HepG2 (cell line): Measurements from ENCODE around the gene APOL2. TPM values are rescaled to one million over a fixed set of nuclear protein-coding genes. Genes with fewer than 3 reads are reported as not detected.

Experiments used
- ATAC-seq: fragments of 200-7000 bp; cut with Tn5 transposase; 3 replicates; pipeline ENCODE4 v1.9.1; 2020; ENCODE audit warnings: mild to moderate bottlenecking, moderate library complexity
- BruUV-seq: library from RNA; stranded (reverse); fragments of 400-500 nt; replicated peaks from 2 replicates; lab custom pipeline; 2021; lab: Mats Ljungman, UMichigan
- CTCF ChIA-PET: fragments of 300-600 bp; formaldehyde crosslinking; extraction: SDS; loops from one replicate; lab custom pipeline; 2021; ENCODE audit warnings: low total read pairs, inconsistent platforms, low intra/inter-chr PET ratio; lab: Yijun Ruan, JAX
- POLR2A ChIA-PET: fragments of 350-600 bp; sonication (Branson Sonifier 250); formaldehyde crosslinking; loops from one replicate; lab custom pipeline; 2020; ENCODE audit warnings: antibody characterized with exemption, inconsistent platforms; lab: Yijun Ruan, JAX
- DNase-seq: peaks from one replicate; pipeline ENCODE4 v3.0.0-alpha.2; 2015; ENCODE audit warnings: low spot score
- FAIRE-seq: peaks from 3 replicates; lab custom pipeline; 2011; peaks lifted over from hg19 to GRCh38; lab: Jason Lieb, UNC
- H2AFZ ChIP-seq: one replicate; pipeline ENCODE4 v1.6.1; 2011; ENCODE audit warnings: low read length, inconsistent platforms
- H3K27ac ChIP-seq: fragments of 300-600 bp; 3 replicates; pipeline ENCODE4 v1.8.0; 2011; ENCODE audit warnings: mixed run types, mild to moderate bottlenecking, mixed read lengths, low read length, inconsistent platforms; ENCODE audit not compliant: insufficient read depth; ENCODE audit errors: extremely low read length
- H3K27me3 ChIP-seq, 2 experiments: fragments of 200-600 bp in 1 of 2; 2 replicates in 1 of 2; 3 replicates in 1 of 2; pipeline versions ENCODE4 v1.6.0 to v1.8.0; 2011; ENCODE audit warnings: low read length in 2 of 2, mild to moderate bottlenecking in 2 of 2, moderate library complexity in 2 of 2, inconsistent platforms in 1 of 2; ENCODE audit not compliant: insufficient read depth in 2 of 2, control insufficient read depth in 1 of 2
- H3K36me3 ChIP-seq, 2 experiments: fragments of 200-600 bp in 1 of 2; replicated peaks in 1 of 2; 2 replicates in 1 of 2; 3 replicates in 1 of 2; pipeline versions ENCODE4 v1.5.1 to v1.8.0; 2011; ENCODE audit warnings: low read length in 2 of 2, inconsistent platforms in 1 of 2; ENCODE audit not compliant: insufficient read depth in 2 of 2, control insufficient read depth in 1 of 2
- H3K4me1 ChIP-seq: 2 replicates; pipeline ENCODE4 v1.5.1; 2012; ENCODE audit warnings: low read length, inconsistent platforms; ENCODE audit not compliant: insufficient read depth
- H3K4me2 ChIP-seq: 2 replicates; pipeline ENCODE4 v1.6.0; 2011; ENCODE audit warnings: low read depth, low read length, inconsistent platforms
- H3K4me3 ChIP-seq, 3 experiments: fragments of 200-600 bp in 1 of 3; sonication (generic), shearing (Covaris generic) in 1 of 3; replicated peaks in 1 of 3; 2 replicates each; pipeline ENCODE4 v1.5.1; 2011 to 2016; ENCODE audit warnings: low read length in 3 of 3, inconsistent platforms in 2 of 3, low read depth in 2 of 3, mild to moderate bottlenecking in 2 of 3, control low read depth in 1 of 3, mixed read lengths in 1 of 3; ENCODE audit not compliant: insufficient read depth in 1 of 3
- H3K79me2 ChIP-seq: one replicate; pipeline ENCODE4 v1.6.1; 2011; ENCODE audit warnings: low read length, inconsistent platforms; ENCODE audit not compliant: insufficient read depth
- H3K9ac ChIP-seq: 2 replicates; pipeline ENCODE4 v1.6.0; 2011; ENCODE audit warnings: mild to moderate bottlenecking, low read depth, low read length, inconsistent platforms; ENCODE audit not compliant: insufficient read depth
- H3K9me3 ChIP-seq: 2 replicates; pipeline ENCODE4 v1.5.1; 2012; ENCODE audit warnings: mild to moderate bottlenecking, low read length
- H4K20me1 ChIP-seq: 2 replicates; pipeline ENCODE4 v1.6.0; 2011; ENCODE audit warnings: inconsistent platforms, mild to moderate bottlenecking, low read length, moderate library complexity; ENCODE audit not compliant: insufficient read depth
- NFRKB ChIP-seq: fragments of 450-650 bp; IDR thresholded peaks from 2 replicates; pipeline ENCODE4 v1.6.1; 2017
- PHF5A ChIP-seq: IDR thresholded peaks from one replicate; pipeline ENCODE4 v1.6.1; 2018; ENCODE audit warnings: low read depth, missing genetic modification reagents; ENCODE audit not compliant: unreplicated experiment
- RBM39 ChIP-seq: fragments of 200-400 bp; formaldehyde crosslinking; IDR thresholded peaks from one replicate; pipeline ENCODE4 v1.6.1; 2018; ENCODE audit warnings: antibody characterized with exemption, mild to moderate bottlenecking, low read depth, low read length; ENCODE audit not compliant: poor library complexity, severe bottlenecking
- ZBTB25 ChIP-seq: IDR thresholded peaks from 2 replicates; pipeline ENCODE4 v1.6.1; 2018; ENCODE audit warnings: missing genetic modification reagents
- ZBTB34 ChIP-seq: sonication (generic); formaldehyde crosslinking; IDR thresholded peaks from 2 replicates; pipeline ENCODE4 v1.8.0; 2022; ENCODE audit warnings: mild to moderate bottlenecking, missing genetic modification reagents
- ZFYVE20 ChIP-seq: sonication (generic); formaldehyde crosslinking; IDR thresholded peaks from 2 replicates; pipeline ENCODE4 v1.8.0; 2023; ENCODE audit warnings: low read depth, mild to moderate bottlenecking, moderate library complexity, missing genetic modification reagents, borderline replicate concordance
- ZMYM3 ChIP-seq: sonication (generic); formaldehyde crosslinking; IDR thresholded peaks from 2 replicates; pipeline ENCODE4 v1.5.1; 2020; ENCODE audit warnings: mild to moderate bottlenecking, missing genetic modification reagents
- ZNF788 ChIP-seq: sonication (generic); formaldehyde crosslinking; IDR thresholded peaks from 2 replicates; pipeline ENCODE4 v1.5.0; 2020; ENCODE audit warnings: mild to moderate bottlenecking, missing genetic modification reagents, borderline replicate concordance
- WGBS: methylation state at CpG from one replicate; pipeline ENCODE4 v1.1.6; 2017; ENCODE audit warnings: low lambda C conversion rate; 5-methylcytosine and 5-hydroxymethylcytosine counted together
- in situ Hi-C: cut with HindIII; loops from 2 replicates; pipeline ENCODE4 v1.10.0; 2017; ENCODE audit warnings: low pct_unique_long_range_greater_than_20kb; ENCODE audit not compliant: extremely low pct_ligation_motif_present
- intact Hi-C: fragments of 100-400 bp; cut with micrococcal nuclease; formaldehyde crosslinking; loops from one replicate; pipeline ENCODE4 v1.10.0; 2022; ENCODE audit not compliant: unreplicated experiment
- polyA plus RNA-seq, 8 experiments: library from polyadenylated mRNA; depleted of rRNA in 3 of 8; stranded (reverse) in 7 of 8; unstranded in 1 of 8; fragments of >200 nt; fragmentation: Illumina TruSeq in 4 of 8; extraction: Trizol in 4 of 8; gene quantifications; 2 replicates each; pipeline versions ENCODE4 v1.2.1 to v1.2.3, GENCODE V29; 2011 to 2016; ENCODE audit warnings: low read depth in 4 of 8, missing spikeins in 1 of 8, mixed read lengths in 1 of 8; ENCODE audit not compliant: insufficient read depth in 1 of 8
- total RNA-seq, 5 experiments: library from RNA; depleted of rRNA; stranded (reverse); fragments of >200 nt; fragmentation: Illumina TruSeq; extraction: Trizol; gene quantifications; 2 replicates each; pipeline ENCODE4 v1.2.3, GENCODE V29; 2016; ENCODE audit warnings: low read depth in 1 of 5
- TF ChIP-seq, protein P1 (sequence below): sonication (generic); formaldehyde crosslinking; IDR thresholded peaks from 2 replicates; pipeline ENCODE4 v1.5.1; 2020; ENCODE audit warnings: missing genetic modification reagents, mild to moderate bottlenecking, borderline replicate concordance
- TF ChIP-seq, protein P2 (sequence below): sonication (generic); formaldehyde crosslinking; IDR thresholded peaks from 2 replicates; pipeline ENCODE4 v1.4.0; 2020; ENCODE audit warnings: missing genetic modification reagents
- TF ChIP-seq, protein P3 (sequence below): sonication (generic); formaldehyde crosslinking; conservative IDR thresholded peaks from 2 replicates; pipeline ENCODE4 v1.4.0; 2020; ENCODE audit warnings: missing genetic modification reagents

Gene APOL2
- total and polyA plus RNA-seq, 2 of the 13 experiments (the other 11 are each of a cell fraction or from before 2014, with no cell fraction given): 28.7 to 51.2 TPM

DNA sequence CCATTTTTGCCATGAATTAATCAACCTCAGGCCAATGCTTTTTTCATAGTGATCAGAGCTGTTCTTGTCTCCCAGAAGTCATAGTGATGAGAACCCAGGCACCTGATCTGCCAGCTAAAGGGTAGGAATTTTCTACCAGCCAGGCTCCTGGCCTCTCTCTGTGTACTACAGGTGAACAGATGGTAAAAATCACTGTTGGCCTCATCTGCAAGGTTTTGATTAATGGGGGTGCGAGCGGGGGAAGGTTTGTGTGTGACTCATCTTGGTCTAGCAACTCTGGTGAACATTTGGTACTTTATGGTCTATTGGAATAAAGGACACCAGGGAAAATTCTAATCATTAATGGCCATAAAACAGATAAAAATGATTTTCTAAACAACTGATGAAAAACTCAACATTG lies 23.3 kb downstream of the APOL2 start:
- CTCF ChIA-PET: no interaction called here
- no peak for ATAC-seq

GRCh38 chr22:36213586-36213985 lies 25.7 kb downstream of the APOL2 start:
- H3K79me2 ChIP-seq: no peaks in the 10 kb centered on the region
- no peak overlapping the region for H3K27ac ChIP-seq
- in situ Hi-C loops: no loop called here
- ATAC-seq (no peak), DNase-seq (no peak), FAIRE-seq (no peak)
- H2AFZ ChIP-seq: no peak overlapping the region
- ChIA-PET CTCF (no interaction called here), POLR2A (no interaction called here)
- intact Hi-C loops: no loop called here
- H3K4me1 ChIP-seq: peaks cover 60% of the 10 kb centered on the region
- WGBS: 60% methylated on average over 4 of the region's 4 CpGs
- H4K20me1 ChIP-seq: no peaks in the 10 kb centered on the region
- TF ChIP-seq, protein P1, sequence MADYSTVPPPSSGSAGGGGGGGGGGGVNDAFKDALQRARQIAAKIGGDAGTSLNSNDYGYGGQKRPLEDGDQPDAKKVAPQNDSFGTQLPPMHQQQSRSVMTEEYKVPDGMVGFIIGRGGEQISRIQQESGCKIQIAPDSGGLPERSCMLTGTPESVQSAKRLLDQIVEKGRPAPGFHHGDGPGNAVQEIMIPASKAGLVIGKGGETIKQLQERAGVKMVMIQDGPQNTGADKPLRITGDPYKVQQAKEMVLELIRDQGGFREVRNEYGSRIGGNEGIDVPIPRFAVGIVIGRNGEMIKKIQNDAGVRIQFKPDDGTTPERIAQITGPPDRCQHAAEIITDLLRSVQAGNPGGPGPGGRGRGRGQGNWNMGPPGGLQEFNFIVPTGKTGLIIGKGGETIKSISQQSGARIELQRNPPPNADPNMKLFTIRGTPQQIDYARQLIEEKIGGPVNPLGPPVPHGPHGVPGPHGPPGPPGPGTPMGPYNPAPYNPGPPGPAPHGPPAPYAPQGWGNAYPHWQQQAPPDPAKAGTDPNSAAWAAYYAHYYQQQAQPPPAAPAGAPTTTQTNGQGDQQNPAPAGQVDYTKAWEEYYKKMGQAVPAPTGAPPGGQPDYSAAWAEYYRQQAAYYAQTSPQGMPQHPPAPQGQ (CRISPR knock-in tag): no peak
- TF ChIP-seq, protein P2, sequence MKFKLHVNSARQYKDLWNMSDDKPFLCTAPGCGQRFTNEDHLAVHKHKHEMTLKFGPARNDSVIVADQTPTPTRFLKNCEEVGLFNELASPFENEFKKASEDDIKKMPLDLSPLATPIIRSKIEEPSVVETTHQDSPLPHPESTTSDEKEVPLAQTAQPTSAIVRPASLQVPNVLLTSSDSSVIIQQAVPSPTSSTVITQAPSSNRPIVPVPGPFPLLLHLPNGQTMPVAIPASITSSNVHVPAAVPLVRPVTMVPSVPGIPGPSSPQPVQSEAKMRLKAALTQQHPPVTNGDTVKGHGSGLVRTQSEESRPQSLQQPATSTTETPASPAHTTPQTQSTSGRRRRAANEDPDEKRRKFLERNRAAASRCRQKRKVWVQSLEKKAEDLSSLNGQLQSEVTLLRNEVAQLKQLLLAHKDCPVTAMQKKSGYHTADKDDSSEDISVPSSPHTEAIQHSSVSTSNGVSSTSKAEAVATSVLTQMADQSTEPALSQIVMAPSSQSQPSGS (CRISPR knock-in tag): no peak
- TF ChIP-seq ZBTB25 (CRISPR knock-in tag) (no peak), ZBTB34 (no peak), ZMYM3 (CRISPR knock-in tag) (no peak), ZNF788 (CRISPR knock-in tag) (no peak), NFRKB (no peak)
- H3K36me3 ChIP-seq: no peaks in the 10 kb centered on the region
- BruUV-seq: no TSS peak
- no peak overlapping the region for H3K9ac ChIP-seq
- no peaks in the 10 kb centered on the region for H3K27me3 ChIP-seq
- no peaks in the 10 kb centered on the region for H3K9me3 ChIP-seq
- H3K4me2 ChIP-seq: no peak overlapping the region
- H3K4me3 ChIP-seq: no peak overlapping the region

More for the DNA sequence above, 23.3 kb downstream of the APOL2 start:
- Histone ChIP-seq H3K4me2 (no peak overlapping the region), H3K4me3 (no peak overlapping the region), H4K20me1 (no peaks in the 10 kb centered on the region), H3K4me1 (peaks cover 45% of the 10 kb centered on the region), H3K36me3 (no peaks in the 10 kb centered on the region), H3K27me3 (no peaks in the 10 kb centered on the region), H3K27ac (no peak overlapping the region), H2AFZ (no peak overlapping the region), H3K79me2 (no peaks in the 10 kb centered on the region), H3K9ac (no peak overlapping the region), H3K9me3 (no peaks in the 10 kb centered on the region)
- 83% methylated on average over 2 of the region's 2 CpGs for whole genome bisulfite sequencing
- no peak for TF ChIP-seq PHF5A (CRISPR knock-in tag)
- TF ChIP-seq, protein P3, sequence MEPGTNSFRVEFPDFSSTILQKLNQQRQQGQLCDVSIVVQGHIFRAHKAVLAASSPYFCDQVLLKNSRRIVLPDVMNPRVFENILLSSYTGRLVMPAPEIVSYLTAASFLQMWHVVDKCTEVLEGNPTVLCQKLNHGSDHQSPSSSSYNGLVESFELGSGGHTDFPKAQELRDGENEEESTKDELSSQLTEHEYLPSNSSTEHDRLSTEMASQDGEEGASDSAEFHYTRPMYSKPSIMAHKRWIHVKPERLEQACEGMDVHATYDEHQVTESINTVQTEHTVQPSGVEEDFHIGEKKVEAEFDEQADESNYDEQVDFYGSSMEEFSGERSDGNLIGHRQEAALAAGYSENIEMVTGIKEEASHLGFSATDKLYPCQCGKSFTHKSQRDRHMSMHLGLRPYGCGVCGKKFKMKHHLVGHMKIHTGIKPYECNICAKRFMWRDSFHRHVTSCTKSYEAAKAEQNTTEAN: no peak
- TF ChIP-seq RBM39: no peak
- TF ChIP-seq ZFYVE20 (CRISPR knock-in tag): no peak
- BruUV-seq: no TSS peak
- DNase-seq: no peak
- POLR2A ChIA-PET: no interaction called here
- FAIRE-seq: no peak
- intact Hi-C loops (no loop called here), in situ Hi-C loops (no loop called here)
